GM12878 (cell line): ENCODE data around the gene BRD2. TPM values are rescaled to one million over a fixed set of nuclear protein-coding genes. Genes with fewer than 3 reads are reported as not detected.

Experiments
- ASH2L ChIP-seq: fragments of 300-600, 200-600 bp; sonication (generic); IDR thresholded peaks from 2 replicates; pipeline ENCODE4 v1.6.1; 2017; ENCODE audit warnings: low read depth, mild to moderate bottlenecking, borderline replicate concordance
- BRCA1 ChIP-seq: IDR thresholded peaks from 2 replicates; pipeline ENCODE4 v1.6.1; 2011; ENCODE audit warnings: low read depth, low read length, improper control_type of control experiment
- CEBPB ChIP-seq, 2 experiments: fragments of 150-350 bp in 1 of 2; IDR thresholded peaks; 2 replicates each; pipeline ENCODE4 v1.6.1; 2012 to 2014; ENCODE audit warnings: low read depth in 2 of 2, low read length in 2 of 2, borderline replicate concordance in 1 of 2, inconsistent platforms in 1 of 2
- CUX1 ChIP-seq: IDR thresholded peaks from 2 replicates; pipeline ENCODE4 v1.6.1; 2012; ENCODE audit warnings: improper control_type of control experiment, low read depth, low read length; ENCODE audit not compliant: insufficient replicate concordance
- EP300 ChIP-seq, 2 experiments: fragments of 150-350 bp in 1 of 2; IDR thresholded peaks; 2 replicates each; pipeline ENCODE4 v1.6.1; 2011 to 2012; ENCODE audit warnings: low read depth in 2 of 2, low read length in 2 of 2, borderline replicate concordance in 1 of 2, improper control_type of control experiment in 1 of 2, inconsistent platforms in 1 of 2; ENCODE audit not compliant: control insufficient read depth in 1 of 2
- ESRRA ChIP-seq: IDR thresholded peaks from 2 replicates; pipeline ENCODE4 v1.6.1; 2012; ENCODE audit warnings: mild to moderate bottlenecking, low read length, improper control_type of control experiment
- IRF3 ChIP-seq: fragments of 450-650 bp; IDR thresholded peaks from 2 replicates; pipeline ENCODE4 v1.6.1; 2014; ENCODE audit warnings: mild to moderate bottlenecking
- IRF5 ChIP-seq: fragments of 450-650 bp; IDR thresholded peaks from 2 replicates; pipeline ENCODE4 v1.6.1; 2017; ENCODE audit warnings: borderline replicate concordance
- JUNB ChIP-seq: IDR thresholded peaks from 2 replicates; pipeline ENCODE4 v1.6.1; 2016; ENCODE audit warnings: antibody characterized with exemption, mild to moderate bottlenecking
- PBX3 ChIP-seq: IDR thresholded peaks from 2 replicates; pipeline ENCODE4 v1.6.1; 2011; ENCODE audit warnings: mild to moderate bottlenecking, low read depth, low read length, moderate library complexity; ENCODE audit not compliant: insufficient replicate concordance
- RBBP5 ChIP-seq: fragments of 200-600 bp; sonication (generic); conservative IDR thresholded peaks from 2 replicates; pipeline ENCODE4 v1.6.1; 2016
- RUNX3 ChIP-seq: IDR thresholded peaks from 2 replicates; pipeline ENCODE4 v1.6.1; 2012; ENCODE audit warnings: low read length, inconsistent platforms
- SIX5 ChIP-seq: IDR thresholded peaks from 2 replicates; pipeline ENCODE4 v1.6.1; 2011; ENCODE audit warnings: mild to moderate bottlenecking, low read depth, low read length, moderate library complexity; ENCODE audit not compliant: severe bottlenecking
- SMC3 ChIP-seq: IDR thresholded peaks from 2 replicates; pipeline ENCODE4 v1.6.1; 2011; ENCODE audit warnings: low read length, improper control_type of control experiment, borderline replicate concordance
- SREBF1 ChIP-seq: IDR thresholded peaks from 2 replicates; pipeline ENCODE4 v1.6.1; 2012; ENCODE audit warnings: mild to moderate bottlenecking, low read length
- SREBF2 ChIP-seq: IDR thresholded peaks from 2 replicates; pipeline ENCODE4 v1.6.1; 2012; ENCODE audit warnings: mild to moderate bottlenecking, low read length
- TCF3 ChIP-seq: IDR thresholded peaks from 2 replicates; pipeline ENCODE4 v1.6.1; 2012; ENCODE audit warnings: low read depth, mild to moderate bottlenecking, low read length, borderline replicate concordance; ENCODE audit not compliant: insufficient read depth
- ZNF622 ChIP-seq: fragments of 450-650 bp; IDR thresholded peaks from 2 replicates; pipeline ENCODE4 v1.6.1; 2017; ENCODE audit warnings: mild to moderate bottlenecking, inconsistent platforms
- polyA plus RNA-seq, 11 experiments: library from polyadenylated mRNA; depleted of rRNA in 4 of 11; unstranded in 6 of 11; stranded (reverse) in 5 of 11; fragments of >200 nt; fragmentation: Nextera tagmentation in 4 of 11; fragmentation: Illumina TruSeq in 1 of 11; extraction: Ambion mirVana in 4 of 11; extraction: Trizol in 1 of 11; gene quantifications; 1 replicate in 1 of 11; 2 replicates in 10 of 11; pipeline versions ENCODE4 v1.2.1 to v1.2.3, GENCODE V29; 2011 to 2016; ENCODE audit warnings: inconsistent platforms in 2 of 11, missing spikeins in 2 of 11, low read depth in 1 of 11
- total RNA-seq, 4 experiments: library from RNA; depleted of rRNA in 3 of 4; stranded (reverse); fragments of >200 nt in 3 of 4; fragmentation: Illumina TruSeq in 1 of 4; extraction: Trizol in 1 of 4; gene quantifications; 2 replicates each; pipeline versions ENCODE4 v1.2.1 to v1.2.3, GENCODE V29; 2013 to 2021
- TF ChIP-seq, protein P1 (sequence below): fragments of 450-650 bp; IDR thresholded peaks from 2 replicates; pipeline ENCODE4 v1.6.1; 2016; ENCODE audit warnings: mild to moderate bottlenecking

The BRD2 gene
- total and polyA plus RNA-seq, 10 of the 15 experiments (the other 5 are each of a cell fraction or from before 2014, with no cell fraction given) = 32.2 to 239 (median 139) TPM

- TF ChIP-seq BRCA1 (no peak), JUNB (peak; percentile 78), SREBF2 (no peak), SREBF1 (no peak), IRF5 (no peak), ESRRA (no peak), EP300 (IDR thresholded peaks at IDR 0.05; ENCODE audit: borderline replicate concordance in 1 of 2, control insufficient read depth in 1 of 2, low read depth in 2 of 2, low read length in 2 of 2) (peak; percentile 86 to 88), TCF3 (peak; percentile 55; the same call in 1 of the 2 replicates), PBX3 (no peak), RUNX3 (peak; percentile 28), RBBP5 (no peak), ASH2L (no peak), ZNF622 (no peak), CEBPB (IDR thresholded peaks at IDR 0.05; ENCODE audit: borderline replicate concordance in 1 of 2, low read depth in 2 of 2, low read length in 2 of 2) (peak in 1 of 2 experiments; percentile 92; a peak in 1 of 4 replicates), IRF3 (no peak), SMC3 (peak; percentile 22; the same call in 1 of the 2 replicates), CUX1 (no peak), SIX5 (no peak)
- TF ChIP-seq, protein P1, sequence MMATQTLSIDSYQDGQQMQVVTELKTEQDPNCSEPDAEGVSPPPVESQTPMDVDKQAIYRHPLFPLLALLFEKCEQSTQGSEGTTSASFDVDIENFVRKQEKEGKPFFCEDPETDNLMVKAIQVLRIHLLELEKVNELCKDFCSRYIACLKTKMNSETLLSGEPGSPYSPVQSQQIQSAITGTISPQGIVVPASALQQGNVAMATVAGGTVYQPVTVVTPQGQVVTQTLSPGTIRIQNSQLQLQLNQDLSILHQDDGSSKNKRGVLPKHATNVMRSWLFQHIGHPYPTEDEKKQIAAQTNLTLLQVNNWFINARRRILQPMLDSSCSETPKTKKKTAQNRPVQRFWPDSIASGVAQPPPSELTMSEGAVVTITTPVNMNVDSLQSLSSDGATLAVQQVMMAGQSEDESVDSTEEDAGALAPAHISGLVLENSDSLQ = no peak
These were observed 61.2 kb downstream of the BRD2 start (continued) for GRCh38 chr6:33029328-33030184.
